ENCODE results near the gene IL20RB.
"Not testable (repeated sequence)": the region's sequence is repeated elsewhere in the genome, so short reads cannot be mapped to it uniquely, and the experiment has no call there.

Gene IL20RB

GRCh38 chr3:136988651-136989050 is 30.9 kb downstream of the IL20RB start:
- no peak for DNase-seq

- DNase-seq = no peak
These were observed 32.2 kb downstream of the IL20RB start for GRCh38 chr3:136989781-136990524.

GRCh38 chr3:136990826-136991225 is 33.0 kb downstream of the IL20RB start:
- no peak for DNase-seq

- no peak for DNase-seq
These were observed 34.3 kb downstream of the IL20RB start for GRCh38 chr3:136992115-136992514.

- no peak for DNase-seq
These were observed 37.2 kb downstream of the IL20RB start for GRCh38 chr3:136994772-136995516.

GRCh38 chr3:136995652-136996051 is 37.9 kb downstream of the IL20RB start:
- DNase-seq = no peak

GRCh38 chr3:137000039-137000438 is 42.3 kb downstream of the IL20RB start:
- DNase-seq = no peak

- DNase-seq = not testable (repeated sequence)
These were observed 49.6 kb downstream of the IL20RB start for GRCh38 chr3:137007376-137007775.

GRCh38 chr3:137008131-137008530 is 50.3 kb downstream of the IL20RB start:
- no peak for DNase-seq

- DNase-seq = no peak
These were observed 51.2 kb downstream of the IL20RB start for GRCh38 chr3:137008976-137009375.

- no peak for DNase-seq
These were observed 52.4 kb downstream of the IL20RB start for GRCh38 chr3:137010137-137010536.

GRCh38 chr3:137011153-137011552 is 53.4 kb downstream of the IL20RB start:
- DNase-seq = no peak

GRCh38 chr3:137012097-137012501 is 54.3 kb downstream of the IL20RB start:
- no peak for DNase-seq

GRCh38 chr3:137013951-137014688 is 56.3 kb downstream of the IL20RB start:
- DNase-seq = peak; percentile 96

- not testable (repeated sequence) for DNase-seq
These were observed 59.5 kb downstream of the IL20RB start for GRCh38 chr3:137017316-137017715.

- no peak for DNase-seq
These were observed 62.5 kb downstream of the IL20RB start for GRCh38 chr3:137020315-137020714.

GRCh38 chr3:137020888-137021287 is 63.1 kb downstream of the IL20RB start:
- DNase-seq = no peak

GRCh38 chr3:137024348-137024747 is 66.6 kb downstream of the IL20RB start:
- no peak for DNase-seq

- no peak for DNase-seq
These were observed 68.9 kb downstream of the IL20RB start for GRCh38 chr3:137026701-137027100.

- DNase-seq = peak; percentile 97
These were observed 74.8 kb downstream of the IL20RB start for GRCh38 chr3:137032465-137033120.

- no peak for DNase-seq
These were observed 77.8 kb downstream of the IL20RB start for GRCh38 chr3:137035631-137036030.

- DNase-seq = no peak
These were observed 81.8 kb downstream of the IL20RB start for GRCh38 chr3:137039570-137039969.

GRCh38 chr3:137041251-137041650 is 83.5 kb downstream of the IL20RB start:
- DNase-seq = no peak

All from activated CD8-positive, alpha-beta memory T cell treated with anti-CD3 and anti-CD28 coated beads, Interleukin-2, amount 50 U/mL, for 48 hours (primary cell).